NCI-H128 (cell line): ENCODE measurements around the gene BCS1L.

Source experiments
- DNase-seq: peaks from one replicate; lab custom pipeline; 2025; ENCODE audit not compliant: unreplicated experiment; lab: John Stamatoyannopoulos, UW

BCS1L gene

DNA sequence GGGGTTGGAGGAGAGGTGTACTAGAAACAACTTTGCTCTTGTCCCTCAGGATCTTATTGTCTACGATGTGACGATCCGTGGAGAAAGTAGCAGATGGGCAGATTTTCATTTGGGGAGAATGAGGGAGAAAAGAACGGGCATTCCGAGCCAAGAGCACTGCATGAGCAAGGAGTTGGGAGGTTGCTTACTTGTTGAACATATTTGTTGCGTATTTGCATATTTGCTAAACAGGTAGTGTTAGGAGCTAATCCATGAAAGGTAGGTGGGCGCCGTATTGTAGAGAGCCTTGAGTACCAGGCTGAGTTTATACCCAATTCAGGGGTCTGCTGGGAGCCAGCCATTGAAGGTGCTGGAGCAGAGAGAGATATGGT, 490 bp downstream of the BCS1L start:
- DNase-seq = no peak

GRCh38 chr2:218662377-218662776, 2.9 kb downstream of the BCS1L start:
- DNase-seq = no peak

DNA sequence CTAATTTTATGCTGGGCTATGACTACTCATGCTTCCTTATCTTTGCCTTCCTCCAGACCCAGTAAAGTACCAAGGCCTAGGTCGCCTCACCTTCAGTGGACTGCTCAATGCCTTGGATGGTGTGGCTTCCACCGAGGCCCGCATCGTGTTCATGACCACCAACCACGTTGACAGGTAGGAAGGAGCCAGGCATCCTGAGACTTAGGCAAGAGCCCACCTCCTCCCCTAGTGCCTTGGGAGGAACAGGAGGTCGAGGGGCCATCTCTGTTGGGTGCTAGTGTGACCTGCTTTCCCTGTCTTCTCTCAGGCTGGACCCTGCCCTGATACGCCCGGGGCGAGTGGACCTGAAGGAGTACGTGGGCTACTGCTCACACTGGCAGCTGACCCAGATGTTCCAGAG, 3.3 kb downstream of the BCS1L start:
- DNase-seq = no peak

GRCh38 chr2:218663901-218664300, 4.4 kb downstream of the BCS1L start:
- DNase-seq = no peak

- no peak for DNase-seq
Measured at GRCh38 chr2:218664653-218665052, 5.2 kb downstream of the BCS1L start.

DNA sequence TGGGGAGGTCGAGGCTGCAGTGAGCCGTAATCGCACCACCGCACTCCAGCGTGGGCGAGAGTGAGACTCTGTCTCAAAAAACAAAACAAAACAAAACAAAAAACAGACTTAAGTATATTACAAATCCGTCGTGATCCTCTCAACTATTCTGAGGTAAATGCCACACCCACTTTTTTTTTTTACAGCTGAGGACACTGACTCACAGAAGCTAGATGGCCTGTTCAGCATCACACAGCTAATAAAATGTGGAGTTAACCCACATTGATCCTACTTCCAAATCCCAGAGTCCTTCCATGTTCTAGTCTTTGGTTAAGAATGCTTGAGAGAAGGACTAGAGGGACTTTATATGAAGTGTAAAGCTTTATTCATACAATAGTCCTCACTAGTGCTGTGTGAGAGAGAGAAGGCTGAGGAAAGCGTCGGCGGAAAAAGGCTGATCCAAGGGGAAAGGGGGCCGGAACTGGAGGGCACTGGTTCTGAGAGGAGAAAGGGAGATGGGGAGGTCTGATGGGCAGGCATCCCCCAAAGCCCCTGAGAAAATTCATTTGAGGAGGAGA, 11.7 kb downstream of the BCS1L start:
- no peak for DNase-seq

DNA sequence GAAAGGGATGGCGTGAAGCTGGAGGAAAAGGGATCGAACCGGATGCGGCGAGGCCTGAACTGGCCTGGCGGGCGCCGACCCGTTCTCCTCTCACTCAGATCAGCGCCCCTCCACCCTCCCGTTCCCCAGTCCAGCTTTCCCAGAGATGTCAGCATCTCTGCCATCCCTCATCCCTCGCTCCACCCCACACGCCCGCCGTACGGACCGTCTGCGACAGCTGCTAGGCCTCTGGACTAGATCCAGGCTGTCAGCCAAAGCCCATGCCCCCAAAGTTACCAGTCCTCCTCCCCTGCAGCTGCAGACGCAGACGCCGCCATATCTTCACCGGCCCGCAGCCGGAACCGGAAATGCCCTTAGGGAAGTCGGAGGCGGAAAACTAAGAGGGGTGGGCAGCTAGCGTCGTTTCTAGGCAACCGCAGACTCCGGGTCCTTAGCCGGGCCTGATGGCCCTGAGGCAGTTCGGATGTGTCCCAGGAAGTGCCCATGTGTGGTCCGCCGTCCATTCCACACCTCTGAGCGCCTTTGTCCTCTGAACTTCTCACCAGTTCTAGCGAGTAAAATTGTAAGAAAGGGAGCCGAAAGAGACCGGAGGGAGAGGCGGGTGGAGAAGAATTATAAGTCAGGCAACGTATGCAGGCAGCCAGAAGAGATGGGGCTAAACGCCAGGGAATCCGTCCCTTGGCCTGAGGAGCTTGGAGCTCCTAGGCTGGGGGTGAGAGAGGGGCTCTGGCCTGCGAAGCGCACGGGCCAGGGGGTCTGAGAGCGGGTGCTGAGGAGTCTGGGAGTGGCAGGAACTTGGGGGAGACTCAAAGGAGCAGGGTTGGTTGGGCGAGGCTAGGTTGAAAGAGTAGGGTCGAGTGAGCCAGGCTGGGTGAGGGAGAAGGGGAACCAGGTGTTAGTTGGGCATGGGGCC, 12.4 kb downstream of the BCS1L start, which contains the start of the genes RNF25 and STK36:
RNF25 (minus strand) TSS at position 349 of the 913 bp plus-strand sequence; CDS start at position 317, 32 bp downstream.
STK36 (plus strand) TSS at position 433 of the 913 bp plus-strand sequence. CDS start 744 bp downstream, outside the sequence.
- peak; percentile 30 for DNase-seq

DNA sequence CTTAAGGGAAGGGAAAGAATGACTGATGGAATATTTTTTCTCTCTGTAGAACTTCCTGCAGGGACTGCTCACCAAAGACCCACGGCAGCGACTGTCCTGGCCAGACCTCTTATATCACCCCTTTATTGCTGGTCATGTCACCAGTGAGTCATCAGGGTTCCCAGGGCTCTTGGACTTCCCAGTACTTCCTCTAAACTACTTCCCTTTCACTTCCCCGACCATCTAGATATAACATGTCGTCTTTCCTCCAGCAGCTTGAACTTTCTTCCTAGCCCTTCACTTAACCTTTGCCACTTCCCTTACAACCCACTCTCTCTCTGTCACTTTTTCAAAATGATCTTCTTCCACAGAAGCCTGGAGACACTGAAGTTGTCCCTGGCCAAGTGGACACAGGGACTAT, 19.6 kb downstream of the BCS1L start:
- DNase-seq = no peak

DNA sequence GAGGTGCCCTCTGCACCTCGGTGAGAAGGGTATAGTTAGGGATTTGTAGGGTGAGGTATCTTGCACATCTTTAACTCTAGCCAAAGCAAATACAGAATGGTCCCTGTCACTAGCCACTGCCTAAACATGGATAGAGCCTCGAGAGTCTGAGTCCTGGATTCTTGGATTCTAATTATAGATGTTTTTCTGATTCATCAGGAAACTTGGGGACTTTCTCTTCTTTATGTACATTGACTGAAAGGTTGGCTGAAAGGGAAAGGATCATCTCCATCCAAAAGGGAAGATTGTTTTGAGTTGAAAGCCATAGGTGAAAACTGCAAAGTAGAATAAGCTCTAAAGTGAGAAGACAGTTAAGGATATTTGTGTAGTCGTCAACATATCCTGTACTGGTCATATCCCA, 20.6 kb downstream of the BCS1L start:
- no peak for DNase-seq

DNA sequence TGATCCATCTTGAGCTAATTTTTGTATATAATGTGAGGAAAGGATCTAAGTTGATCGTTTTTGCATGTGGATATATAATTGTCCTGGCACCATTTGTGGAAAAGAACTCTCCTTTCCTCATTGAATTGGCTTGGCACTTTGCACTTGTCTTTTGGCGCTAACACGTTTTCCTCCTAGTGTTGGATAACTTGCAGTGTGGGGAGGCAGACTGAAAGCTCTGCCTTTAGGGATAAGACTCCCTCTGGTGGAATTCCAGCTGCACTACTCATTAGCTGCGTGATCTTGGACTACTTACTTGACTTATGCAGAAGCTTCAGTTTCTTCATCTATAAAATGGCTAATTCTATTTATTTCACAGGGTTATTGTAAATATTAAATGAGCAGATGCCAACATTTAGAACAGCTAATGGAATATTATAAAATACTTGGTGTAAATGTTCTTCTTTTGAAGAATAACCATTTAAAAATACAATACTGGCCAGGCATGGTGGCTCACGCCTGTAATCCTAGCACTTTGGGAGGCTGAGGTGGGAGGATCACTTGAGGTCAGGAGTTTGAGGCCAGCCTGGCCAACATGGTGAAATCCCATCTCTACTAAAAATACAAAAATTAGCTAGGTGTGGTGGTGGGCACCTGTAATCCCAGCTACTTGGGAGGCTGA, 28.0 kb downstream of the BCS1L start:
- DNase-seq = peak; percentile 4

GRCh38 chr2:218691234-218691633, 31.8 kb downstream of the BCS1L start:
- no peak for DNase-seq

- DNase-seq = no peak
Measured at GRCh38 chr2:218694405-218695145, 35.1 kb downstream of the BCS1L start.

- DNase-seq = no peak
Measured at GRCh38 chr2:218698885-218699284, 39.4 kb downstream of the BCS1L start.

DNA sequence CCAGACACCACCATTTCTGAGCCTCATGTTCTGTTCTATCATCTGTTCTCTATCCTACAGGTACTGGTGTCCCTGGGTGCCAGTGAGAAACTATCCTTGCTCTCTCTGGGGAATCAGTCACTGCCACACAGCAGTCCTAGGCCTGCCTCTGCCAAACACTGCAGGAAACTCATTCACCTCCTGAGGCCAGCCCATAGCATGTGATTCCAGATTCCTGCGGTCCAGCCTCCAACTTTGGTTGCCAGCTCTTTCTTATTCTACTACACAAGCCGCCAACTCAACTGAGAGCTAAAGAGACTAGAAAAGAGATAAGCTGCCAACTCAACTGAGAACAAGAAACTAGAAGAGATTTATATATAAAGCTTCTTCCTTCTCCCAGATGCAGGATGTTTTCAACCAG, 42.3 kb downstream of the BCS1L start:
- DNase-seq = no peak

- no peak for DNase-seq
Measured at GRCh38 chr2:218703341-218703740, 43.9 kb downstream of the BCS1L start.

DNA sequence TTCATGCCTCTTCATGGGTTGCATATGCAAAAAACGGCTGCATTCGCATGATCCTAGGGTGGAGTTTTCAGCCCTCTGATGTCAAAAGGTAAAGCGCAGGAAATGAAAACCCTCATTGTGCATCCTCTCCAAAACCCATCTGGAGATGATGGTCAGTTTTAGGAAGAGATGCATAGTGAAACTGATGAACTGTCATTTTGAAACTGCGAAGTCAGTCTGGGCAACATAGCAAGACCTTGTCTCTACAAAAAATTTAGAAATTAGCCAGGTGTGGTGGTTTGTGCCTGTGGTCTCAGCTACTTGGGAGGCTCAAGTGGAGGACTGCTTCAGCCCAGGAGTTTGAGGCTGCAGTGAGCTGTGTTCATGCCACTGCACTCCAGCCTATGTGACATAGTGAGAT, 48.6 kb downstream of the BCS1L start:
- DNase-seq = no peak

- DNase-seq = no peak
Measured at GRCh38 chr2:218709908-218710307, 50.4 kb downstream of the BCS1L start.

GRCh38 chr2:218710334-218710686, 50.8 kb downstream of the BCS1L start:
- no peak for DNase-seq

DNA sequence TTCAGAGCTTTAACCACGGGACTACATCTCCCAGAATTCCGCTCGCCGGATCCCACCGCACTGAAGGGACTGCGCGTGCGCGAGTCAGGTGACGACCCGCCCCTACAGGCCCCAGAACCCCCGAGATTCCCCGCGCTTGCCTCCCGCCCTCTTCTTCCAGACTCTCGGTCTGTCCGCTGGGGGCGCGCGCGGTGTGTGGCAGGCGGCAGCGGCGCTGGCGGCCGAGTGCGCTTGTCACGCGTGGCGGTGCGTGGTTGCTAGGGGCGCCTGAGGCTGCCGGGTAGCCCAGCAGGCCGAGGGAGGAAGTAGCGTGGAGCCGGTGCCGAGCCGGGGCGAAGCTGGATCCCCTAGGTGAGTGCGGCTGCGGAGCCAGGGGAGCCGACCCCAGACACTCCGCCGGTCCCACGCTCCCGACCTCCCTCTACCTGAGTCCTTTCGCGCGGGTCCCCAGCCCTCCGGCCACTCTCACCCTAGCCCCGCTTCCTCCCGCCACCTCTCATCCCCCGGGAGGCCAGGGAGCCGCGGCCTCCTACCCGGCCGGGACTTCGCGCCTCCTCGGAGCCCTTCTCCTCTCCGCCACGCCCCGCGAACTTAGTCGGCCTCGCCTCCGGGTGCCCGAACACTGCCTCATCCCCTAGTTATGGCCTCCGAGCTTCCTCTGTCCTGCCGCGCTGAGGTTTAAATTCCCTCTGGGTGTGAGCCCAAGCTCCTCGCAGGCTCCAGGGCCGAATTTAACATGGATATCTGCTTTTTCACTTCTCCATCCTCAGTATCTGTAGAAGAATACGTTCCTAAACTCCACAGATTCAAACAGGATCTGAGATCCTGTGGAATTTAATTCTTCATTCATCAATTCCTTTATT, 51.4 kb downstream of the BCS1L start, which contains the start of gene TTLL4:
TTLL4 (plus strand) TSS at position 149 of the 863 bp plus-strand sequence. CDS start 26,842 bp downstream, outside the sequence.
- DNase-seq = peak; percentile 86

DNA sequence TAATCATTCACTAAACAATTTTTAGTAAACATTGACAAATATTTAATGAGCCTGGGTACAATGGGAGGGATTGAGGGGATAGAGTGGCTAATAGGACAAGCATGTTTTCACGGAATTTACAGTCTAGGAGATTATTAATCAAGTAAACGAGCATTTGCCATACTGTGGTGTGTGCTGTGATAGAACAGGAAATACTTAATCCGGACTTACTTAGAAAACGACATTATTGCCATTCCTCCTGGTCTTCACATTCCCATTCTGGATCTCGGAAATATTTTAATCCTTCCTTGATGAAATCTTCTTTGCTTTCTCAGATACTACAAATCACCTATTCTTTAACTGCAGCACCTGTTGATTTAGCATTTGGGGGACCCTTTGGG, 52.1 kb downstream of the BCS1L start:
- DNase-seq = no peak
